GM23248 (cell line): ENCODE measurements around the gene REM2.

Experiments used
- EZH2 ChIP-seq: fragments of 200-600 bp; sonication (generic); IDR thresholded peaks from 2 replicates; pipeline ENCODE4 v1.6.1; 2018; ENCODE audit warnings: antibody characterized with exemption, mild to moderate bottlenecking; ENCODE audit not compliant: insufficient read depth, poor library complexity, severe bottlenecking
- EZH2phosphoT487 ChIP-seq: fragments of 200-600 bp; sonication (generic); IDR thresholded peaks from 2 replicates; pipeline ENCODE4 v1.6.1; 2018; ENCODE audit warnings: antibody characterized with exemption, moderate library complexity, mild to moderate bottlenecking, low read depth; ENCODE audit not compliant: insufficient read depth

- no peak for TF ChIP-seq EZH2phosphoT487
- TF ChIP-seq EZH2 = no peak
Observed at GRCh38 chr14:22852599-22852939, 30.5 kb upstream of the REM2 start.
